Pons (tissue), 1 donor: ENCODE measurements around the gene PLEKHM3.
"Not testable (repeated sequence)": the region's sequence is repeated elsewhere in the genome, so short reads cannot be mapped to it uniquely, and the experiment has no call there.

Source experiments
- DNase-seq: peaks from one replicate; pipeline ENCODE4 v3.0.0-alpha.2; 2016; ENCODE audit warnings: low spot score

The PLEKHM3 gene

GRCh38 chr2:208036357-208036756 lies 11.0 kb upstream of the PLEKHM3 start:
- no peak for DNase-seq

GRCh38 chr2:208034503-208035140 lies 9.3 kb upstream of the PLEKHM3 start:
- no peak for DNase-seq

- no peak for DNase-seq
Measured at GRCh38 chr2:208033701-208034502, 8.6 kb upstream of the PLEKHM3 start.

GRCh38 chr2:208031608-208032019 lies 6.3 kb upstream of the PLEKHM3 start:
- DNase-seq = peak; percentile 29

GRCh38 chr2:208025814-208026184 lies 472 bp upstream of the PLEKHM3 start:
- no peak for DNase-seq

- DNase-seq = no peak
Measured at GRCh38 chr2:208024091-208024490, 1.2 kb downstream of the PLEKHM3 start.

GRCh38 chr2:208020253-208020652 lies 5.1 kb downstream of the PLEKHM3 start:
- no peak for DNase-seq

- DNase-seq = not testable (repeated sequence)
Measured at GRCh38 chr2:208018124-208018712, 7.1 kb downstream of the PLEKHM3 start.

GRCh38 chr2:208017721-208018120 lies 7.6 kb downstream of the PLEKHM3 start:
- no peak for DNase-seq

- DNase-seq = no peak
Measured at GRCh38 chr2:208015475-208015874, 9.9 kb downstream of the PLEKHM3 start.

GRCh38 chr2:208013285-208014178 lies 11.8 kb downstream of the PLEKHM3 start:
- DNase-seq = no peak

GRCh38 chr2:208012449-208012848 lies 12.9 kb downstream of the PLEKHM3 start:
- DNase-seq = no peak

- no peak for DNase-seq
Measured at GRCh38 chr2:208010506-208010905, 14.8 kb downstream of the PLEKHM3 start.

GRCh38 chr2:208006833-208007232 lies 18.5 kb downstream of the PLEKHM3 start:
- no peak for DNase-seq

GRCh38 chr2:208006337-208006736 lies 19.0 kb downstream of the PLEKHM3 start:
- DNase-seq = no peak

- DNase-seq = no peak
Measured at GRCh38 chr2:208001924-208002323, 23.4 kb downstream of the PLEKHM3 start.

GRCh38 chr2:208000701-208001395 lies 24.5 kb downstream of the PLEKHM3 start:
- DNase-seq = no peak

- no peak for DNase-seq
Measured at GRCh38 chr2:207996848-207997247, 28.5 kb downstream of the PLEKHM3 start.

GRCh38 chr2:207995887-207996286 lies 29.4 kb downstream of the PLEKHM3 start:
- no peak for DNase-seq

- no peak for DNase-seq
Measured at GRCh38 chr2:207993151-207993763, 32.1 kb downstream of the PLEKHM3 start.

GRCh38 chr2:207991944-207992343 lies 33.4 kb downstream of the PLEKHM3 start:
- no peak for DNase-seq
